Stomach (tissue), 4 donors: ENCODE data around the gene SPATA21.
"Not testable (repeated sequence)": the region's sequence is repeated elsewhere in the genome, so short reads cannot be mapped to it uniquely, and the experiment has no call there.

Experiments used
- CTCF ChIP-seq, 7 experiments: fragments of 450-650 bp in 4 of 7; fragments of 200-600 bp in 3 of 7; sonication (generic) in 3 of 7; IDR thresholded peaks; one replicate each; pipeline ENCODE4 v1.5.1; 2016 to 2019; ENCODE audit warnings: antibody characterized with exemption in 7 of 7, control low read depth in 2 of 7, mild to moderate bottlenecking in 1 of 7
- EP300 ChIP-seq: sonication (generic); formaldehyde crosslinking; IDR thresholded peaks from one replicate; pipeline ENCODE4 v1.6.1; 2017; ENCODE audit warnings: antibody characterized with exemption
- POLR2A ChIP-seq, 4 donors: fragments of 450-650 bp; IDR thresholded peaks; one replicate each; pipeline ENCODE4 v1.6.1; 2016; ENCODE audit warnings: antibody characterized with exemption in 4 of 4, control low read depth in 2 of 4, mild to moderate bottlenecking in 1 of 4, moderate library complexity in 1 of 4
- POLR2AphosphoS5 ChIP-seq, 3 donors: sonication (generic); formaldehyde crosslinking; IDR thresholded peaks; one replicate each; pipeline ENCODE4 v1.6.1; 2016; ENCODE audit warnings: antibody characterized with exemption in 3 of 3

DNA sequence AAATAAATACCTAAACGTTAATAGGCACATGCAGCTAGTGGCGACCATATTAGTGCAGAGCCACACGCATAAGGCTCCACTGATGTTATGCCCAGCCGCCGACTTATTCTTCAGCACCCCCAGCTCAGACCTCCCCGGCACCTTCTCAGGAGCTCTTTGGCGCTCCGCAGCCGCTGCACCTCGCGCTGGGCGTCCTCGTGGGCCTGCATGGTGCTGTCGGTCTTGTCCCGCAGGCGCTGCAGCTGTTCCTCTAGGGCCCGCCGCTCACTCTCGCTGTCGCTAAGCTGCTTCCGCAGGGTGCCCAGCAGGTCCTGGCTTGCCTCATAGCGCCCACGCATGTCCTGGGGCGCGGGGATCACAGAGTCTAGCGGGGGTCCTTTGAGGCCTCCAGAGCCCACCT lies 45.9 kb upstream of the SPATA21 start:
- not testable (repeated sequence) for TF ChIP-seq POLR2A (IDR thresholded peaks at IDR 0.05); POLR2AphosphoS5 (IDR thresholded peaks at IDR 0.05); CTCF (IDR thresholded peaks at IDR 0.05); EP300
